HEK293T (cell line): ENCODE results near the gene PDE6G.

Experiments used
- BHLHE40 ChIP-seq: fragments of 450-650 bp; IDR thresholded peaks from 2 replicates; pipeline ENCODE4 v1.6.1; 2016; ENCODE audit warnings: mild to moderate bottlenecking, moderate library complexity, borderline replicate concordance
- TARDBP ChIP-seq: fragments of 450-650 bp; IDR thresholded peaks from 2 replicates; pipeline ENCODE4 v1.6.1; 2016

DNA sequence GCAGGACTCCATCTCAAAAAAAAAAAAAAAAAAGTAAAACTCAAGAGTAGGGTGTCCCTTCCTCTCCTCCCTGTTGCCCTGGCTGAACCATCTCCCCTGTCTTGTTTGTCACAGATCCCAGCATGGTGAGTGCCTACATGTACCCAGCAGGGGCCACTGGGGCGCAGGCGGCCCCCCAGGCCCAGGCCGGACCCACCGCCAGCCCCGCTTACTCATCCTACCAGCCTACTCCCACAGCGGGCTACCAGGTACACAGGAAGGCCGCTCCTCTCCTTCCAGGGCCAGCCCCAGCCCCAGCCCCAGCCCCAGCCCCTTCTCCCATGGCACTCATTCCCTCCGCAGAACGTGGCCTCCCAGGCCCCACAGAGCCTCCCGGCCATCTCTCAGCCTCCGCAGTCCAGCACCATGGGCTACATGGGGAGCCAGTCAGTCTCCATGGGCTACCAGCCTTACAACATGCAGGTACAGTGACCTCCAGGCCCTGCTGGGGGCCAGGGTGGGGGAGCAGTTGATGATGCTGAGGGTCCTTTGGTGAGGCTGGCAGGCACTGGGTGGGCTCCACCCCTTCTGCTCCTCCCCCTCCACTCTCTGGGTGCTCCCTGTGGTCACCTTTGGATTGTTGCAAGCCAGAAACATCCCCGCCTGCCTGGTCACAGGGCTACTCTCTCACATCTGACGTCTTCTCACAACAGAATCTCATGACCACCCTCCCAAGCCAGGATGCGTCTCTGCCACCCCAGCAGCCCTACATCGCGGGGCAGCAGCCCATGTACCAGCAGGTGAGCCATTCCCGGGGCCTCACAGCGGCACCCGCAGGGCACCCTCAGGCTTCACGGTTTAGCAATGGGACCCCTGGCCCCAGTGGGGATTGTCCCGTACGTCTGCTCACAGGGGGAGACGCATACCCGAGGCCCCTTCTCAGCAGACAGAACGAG lies 44.3 kb upstream of the PDE6G start:
- TF ChIP-seq BHLHE40 (no peak), TARDBP (no peak)
